ENCODE results near the gene AGMAT.

DNA sequence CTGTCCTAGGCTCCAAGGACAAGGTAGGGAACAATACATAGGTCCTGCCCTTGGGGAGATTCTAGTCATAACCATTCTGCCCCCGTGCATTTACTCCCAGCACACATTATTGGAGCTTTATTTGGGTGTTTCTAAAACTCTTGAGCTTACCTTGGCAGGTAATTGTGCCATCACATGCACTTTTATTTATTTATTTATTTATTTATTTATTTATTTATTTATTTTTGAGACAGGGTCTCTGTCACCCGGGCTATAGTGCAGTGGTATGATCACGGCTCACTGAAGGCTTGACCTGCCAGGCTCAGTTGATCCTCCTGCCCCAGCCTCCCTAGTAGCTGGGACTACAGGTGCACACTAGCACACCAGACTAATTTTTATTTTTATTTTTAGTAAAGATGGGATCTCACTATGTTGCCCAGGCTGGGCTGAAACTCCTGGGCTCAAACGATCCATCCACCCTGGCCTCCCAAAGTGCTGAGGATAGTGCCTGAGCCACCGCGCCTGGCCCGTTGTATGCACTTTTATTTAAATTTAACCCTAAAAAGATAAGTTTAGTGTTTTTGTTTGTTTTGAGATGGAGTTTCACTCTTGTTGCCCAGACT, 9.2 kb downstream of the AGMAT start:
- no peak for TF ChIP-seq FOSB (CRISPR knock-in tag; IDR thresholded peaks at IDR 0.05)
- TF ChIP-seq, protein P1, sequence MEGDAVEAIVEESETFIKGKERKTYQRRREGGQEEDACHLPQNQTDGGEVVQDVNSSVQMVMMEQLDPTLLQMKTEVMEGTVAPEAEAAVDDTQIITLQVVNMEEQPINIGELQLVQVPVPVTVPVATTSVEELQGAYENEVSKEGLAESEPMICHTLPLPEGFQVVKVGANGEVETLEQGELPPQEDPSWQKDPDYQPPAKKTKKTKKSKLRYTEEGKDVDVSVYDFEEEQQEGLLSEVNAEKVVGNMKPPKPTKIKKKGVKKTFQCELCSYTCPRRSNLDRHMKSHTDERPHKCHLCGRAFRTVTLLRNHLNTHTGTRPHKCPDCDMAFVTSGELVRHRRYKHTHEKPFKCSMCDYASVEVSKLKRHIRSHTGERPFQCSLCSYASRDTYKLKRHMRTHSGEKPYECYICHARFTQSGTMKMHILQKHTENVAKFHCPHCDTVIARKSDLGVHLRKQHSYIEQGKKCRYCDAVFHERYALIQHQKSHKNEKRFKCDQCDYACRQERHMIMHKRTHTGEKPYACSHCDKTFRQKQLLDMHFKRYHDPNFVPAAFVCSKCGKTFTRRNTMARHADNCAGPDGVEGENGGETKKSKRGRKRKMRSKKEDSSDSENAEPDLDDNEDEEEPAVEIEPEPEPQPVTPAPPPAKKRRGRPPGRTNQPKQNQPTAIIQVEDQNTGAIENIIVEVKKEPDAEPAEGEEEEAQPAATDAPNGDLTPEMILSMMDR (IDR thresholded peaks at IDR 0.05) = no peak
